Tibial artery (tissue), 4 donors: ENCODE data around the gene DDX18.
"Not testable (repeated sequence)": the region's sequence is repeated elsewhere in the genome, so short reads cannot be mapped to it uniquely, and the experiment has no call there.

Experiments used
- DNase-seq, 2 donors: peaks; one replicate each; pipeline ENCODE4 v3.0.0-alpha.2; 2019
- H3K27ac ChIP-seq, 2 donors: fragments of 200-600 bp; sonication (generic) in 1 of 2; 1 replicate in 1 of 2; 2 replicates in 1 of 2; pipeline ENCODE4 v1.5.1; 2018 to 2019; ENCODE audit warnings: mild to moderate bottlenecking in 1 of 2
- H3K27me3 ChIP-seq, 2 donors: fragments of 200-600 bp; sonication (generic) in 1 of 2; one replicate each; pipeline versions ENCODE4 v1.5.1 to v1.6.0; 2016 to 2019
- H3K36me3 ChIP-seq, 3 donors: fragments of 200-600 bp; sonication (generic) in 2 of 3; one replicate each; pipeline ENCODE4 v1.5.1; 2016 to 2019; ENCODE audit warnings: mild to moderate bottlenecking in 2 of 3
- H3K4me1 ChIP-seq, 4 donors: fragments of 200-600 bp; sonication (generic) in 2 of 4; 1 replicate in 3 of 4; 2 replicates in 1 of 4; pipeline ENCODE4 v1.5.1; 2016 to 2019
- H3K4me3 ChIP-seq, 2 donors: fragments of 200-600 bp; sonication (generic) in 1 of 2; 1 replicate in 1 of 2; 2 replicates in 1 of 2; pipeline ENCODE4 v1.5.1; 2018 to 2019; ENCODE audit warnings: mild to moderate bottlenecking in 2 of 2
- H3K9me3 ChIP-seq, 3 donors: fragments of 200-600 bp; sonication (generic) in 1 of 3; one replicate each; pipeline ENCODE4 v1.5.1; 2016 to 2019
- CTCF ChIP-seq, 2 experiments: fragments of 200-600 bp in 1 of 2; fragments of 450-650 bp in 1 of 2; IDR thresholded peaks; one replicate each; pipeline ENCODE4 v1.5.1; 2017 to 2019; ENCODE audit warnings: antibody characterized with exemption in 2 of 2, mild to moderate bottlenecking in 1 of 2, moderate library complexity in 1 of 2
- intact Hi-C: fragments of 100-400 bp; cut with DNase I; formaldehyde crosslinking; loops from one replicate; pipeline ENCODE4 v1.15.0; 2023; ENCODE audit warnings: low total_unique reads

DDX18 gene

GRCh38 chr2:117776888-117777287 lies 37.6 kb upstream of the DDX18 start:
- Histone ChIP-seq H3K36me3 (no peaks in the 10 kb centered on the region), H3K4me3 (no peak overlapping the region), H3K27me3 (peaks cover 0 to under 1% of the 10 kb centered on the region in 2 donors), H3K4me1 (no peaks in the 10 kb centered on the region), H3K9me3 (no peaks in the 10 kb centered on the region), H3K27ac (no peak overlapping the region)
- intact Hi-C loops, result no loop called here
- DNase-seq, result no peak
- TF ChIP-seq CTCF (IDR thresholded peaks at IDR 0.05), result no peak

- intact Hi-C loops, result no loop called here
- peak; percentile 29 to 46 for TF ChIP-seq CTCF (IDR thresholded peaks at IDR 0.05)
- H3K36me3 ChIP-seq, result no peaks in the 10 kb centered on the region
- H3K4me1 ChIP-seq, result no peaks in the 10 kb centered on the region
- no peak for DNase-seq
- no peaks in the 10 kb centered on the region for H3K9me3 ChIP-seq
- peaks cover 0 to 3% of the 10 kb centered on the region in 2 donors for H3K27me3 ChIP-seq
- H3K4me3 ChIP-seq, result no peak overlapping the region
- no peak overlapping the region for H3K27ac ChIP-seq
Measured at GRCh38 chr2:117785740-117786139, 28.8 kb upstream of the DDX18 start.

- H3K9me3 ChIP-seq, result no peaks in the 10 kb centered on the region
- TF ChIP-seq CTCF (IDR thresholded peaks at IDR 0.05), result no peak
- no peaks in the 10 kb centered on the region for H3K4me1 ChIP-seq
- intact Hi-C loops, result no loop called here
- no peaks in the 10 kb centered on the region for H3K36me3 ChIP-seq
- no peak for DNase-seq
- no peak overlapping the region for H3K4me3 ChIP-seq
- no peak overlapping the region for H3K27ac ChIP-seq
- peaks cover 0 to 3% of the 10 kb centered on the region in 2 donors for H3K27me3 ChIP-seq
Measured at GRCh38 chr2:117786520-117786919, 28.0 kb upstream of the DDX18 start.

GRCh38 chr2:117789505-117789904 lies 25.0 kb upstream of the DDX18 start:
- TF ChIP-seq CTCF (IDR thresholded peaks at IDR 0.05), result no peak
- H3K9me3 ChIP-seq, result no peaks in the 10 kb centered on the region
- intact Hi-C loops, result no loop called here
- no peak for DNase-seq
- H3K36me3 ChIP-seq, result no peaks in the 10 kb centered on the region
- H3K4me1 ChIP-seq, result no peaks in the 10 kb centered on the region
- H3K27me3 ChIP-seq, result peaks cover 0 to 3% of the 10 kb centered on the region in 2 donors
- H3K27ac ChIP-seq, result no peak overlapping the region
- H3K4me3 ChIP-seq, result no peak overlapping the region

GRCh38 chr2:117794668-117795067 lies 19.8 kb upstream of the DDX18 start:
- H3K9me3 ChIP-seq, result no peaks in the 10 kb centered on the region
- H3K4me1 ChIP-seq, result no peaks in the 10 kb centered on the region
- DNase-seq, result no peak
- H3K27ac ChIP-seq, result no peak overlapping the region
- intact Hi-C loops, result no loop called here
- peaks cover 0 to 3% of the 10 kb centered on the region in 2 donors for H3K27me3 ChIP-seq
- H3K36me3 ChIP-seq, result no peaks in the 10 kb centered on the region
- no peak for TF ChIP-seq CTCF (IDR thresholded peaks at IDR 0.05)
- H3K4me3 ChIP-seq, result no peak overlapping the region

GRCh38 chr2:117801826-117802225 lies 12.7 kb upstream of the DDX18 start:
- TF ChIP-seq CTCF (IDR thresholded peaks at IDR 0.05), result no peak
- H3K36me3 ChIP-seq, result no peaks in the 10 kb centered on the region
- no peaks in the 10 kb centered on the region for H3K9me3 ChIP-seq
- H3K4me3 ChIP-seq, result no peak overlapping the region
- DNase-seq, result no peak
- H3K4me1 ChIP-seq, result no peaks in the 10 kb centered on the region
- no peak overlapping the region for H3K27ac ChIP-seq
- intact Hi-C loops, result no loop called here
- H3K27me3 ChIP-seq, result peaks cover 0 to 25% of the 10 kb centered on the region in 2 donors

- H3K27ac ChIP-seq, H3K9me3 ChIP-seq, intact Hi-C loops, H3K36me3 ChIP-seq, DNase-seq, H3K4me1 ChIP-seq, H3K4me3 ChIP-seq: not testable (repeated sequence)
- peaks cover 0 to 25% of the 10 kb centered on the region in 2 donors for H3K27me3 ChIP-seq
Measured at GRCh38 chr2:117803644-117804325, 10.7 kb upstream of the DDX18 start.
